Cardiac fibroblast (primary cell): ENCODE results near the gene ARHGEF26.

Experiments
- DNase-seq, 2 donors: peaks; one replicate each; pipeline versions ENCODE4 v3.0.0 to v3.0.0-alpha.2; 2010; ENCODE audit warnings: low read depth in 2 of 2
- H3K4me3 ChIP-seq, 2 donors: replicated peaks in 1 of 2; 1 replicate in 1 of 2; 2 replicates in 1 of 2; pipeline ENCODE4 v1.5.1; 2011; ENCODE audit warnings: low read depth in 2 of 2, low read length in 2 of 2, mild to moderate bottlenecking in 2 of 2, moderate library complexity in 1 of 2
- TF ChIP-seq, protein P1 (sequence below): IDR thresholded peaks from one replicate; pipeline ENCODE4 v1.5.1; 2011; ENCODE audit warnings: low read depth, mild to moderate bottlenecking, low read length, inconsistent platforms

ARHGEF26 gene

DNA sequence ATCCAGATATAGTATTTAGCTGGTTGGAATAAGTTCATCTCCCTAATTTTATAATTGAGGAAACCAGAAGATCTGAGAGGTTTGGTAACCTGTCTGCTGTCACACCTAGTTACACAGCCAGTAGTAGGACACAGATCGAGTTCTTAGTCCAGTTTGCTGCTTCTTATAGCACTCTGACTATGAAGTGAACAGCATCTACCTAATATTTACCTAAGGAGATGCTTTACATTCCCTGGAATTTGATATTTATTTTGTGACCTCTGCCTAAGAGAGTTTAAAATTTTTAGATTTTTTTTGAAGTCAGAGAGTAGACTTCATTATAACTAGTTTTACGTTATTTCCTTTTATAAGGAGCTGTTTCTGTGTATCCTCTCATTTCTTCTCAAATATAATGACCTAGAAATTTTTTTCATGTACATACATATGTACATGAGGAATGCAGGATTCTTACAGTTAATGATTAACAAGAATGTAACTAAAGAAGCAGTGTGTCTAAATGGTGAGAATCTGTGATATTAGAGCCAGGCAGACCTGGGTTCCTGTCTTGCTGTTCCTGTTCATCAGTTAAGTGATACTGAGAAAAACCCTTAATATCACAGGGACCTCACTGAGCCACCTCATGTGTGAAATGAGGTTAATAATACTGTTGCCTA is 4.3 kb downstream of the ARHGEF26 start:
- no peak for DNase-seq
- H3K4me3 ChIP-seq = no peak overlapping the region
- TF ChIP-seq, protein P1, sequence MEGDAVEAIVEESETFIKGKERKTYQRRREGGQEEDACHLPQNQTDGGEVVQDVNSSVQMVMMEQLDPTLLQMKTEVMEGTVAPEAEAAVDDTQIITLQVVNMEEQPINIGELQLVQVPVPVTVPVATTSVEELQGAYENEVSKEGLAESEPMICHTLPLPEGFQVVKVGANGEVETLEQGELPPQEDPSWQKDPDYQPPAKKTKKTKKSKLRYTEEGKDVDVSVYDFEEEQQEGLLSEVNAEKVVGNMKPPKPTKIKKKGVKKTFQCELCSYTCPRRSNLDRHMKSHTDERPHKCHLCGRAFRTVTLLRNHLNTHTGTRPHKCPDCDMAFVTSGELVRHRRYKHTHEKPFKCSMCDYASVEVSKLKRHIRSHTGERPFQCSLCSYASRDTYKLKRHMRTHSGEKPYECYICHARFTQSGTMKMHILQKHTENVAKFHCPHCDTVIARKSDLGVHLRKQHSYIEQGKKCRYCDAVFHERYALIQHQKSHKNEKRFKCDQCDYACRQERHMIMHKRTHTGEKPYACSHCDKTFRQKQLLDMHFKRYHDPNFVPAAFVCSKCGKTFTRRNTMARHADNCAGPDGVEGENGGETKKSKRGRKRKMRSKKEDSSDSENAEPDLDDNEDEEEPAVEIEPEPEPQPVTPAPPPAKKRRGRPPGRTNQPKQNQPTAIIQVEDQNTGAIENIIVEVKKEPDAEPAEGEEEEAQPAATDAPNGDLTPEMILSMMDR = no peak

DNA sequence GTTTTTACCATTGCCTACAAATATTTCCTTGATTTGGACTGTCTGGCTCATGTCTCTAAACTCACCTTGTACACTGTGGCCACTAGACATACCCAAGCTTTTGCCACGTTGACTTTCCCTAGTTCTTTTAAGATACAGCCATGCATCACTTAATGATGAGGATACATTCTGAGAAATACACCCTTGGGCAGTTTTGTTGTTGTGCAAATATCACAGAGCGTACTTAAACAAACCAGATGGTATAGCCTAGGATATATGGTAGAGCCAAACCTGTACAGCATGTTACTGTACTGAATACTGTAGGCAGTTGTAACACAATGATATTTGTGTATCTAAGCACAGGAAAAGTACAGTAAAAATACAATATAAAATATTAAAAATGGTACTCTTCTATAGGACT is 5.5 kb downstream of the ARHGEF26 start:
- no peak for DNase-seq
- H3K4me3 ChIP-seq = no peak overlapping the region
- TF ChIP-seq, protein P1 = no peak

DNA sequence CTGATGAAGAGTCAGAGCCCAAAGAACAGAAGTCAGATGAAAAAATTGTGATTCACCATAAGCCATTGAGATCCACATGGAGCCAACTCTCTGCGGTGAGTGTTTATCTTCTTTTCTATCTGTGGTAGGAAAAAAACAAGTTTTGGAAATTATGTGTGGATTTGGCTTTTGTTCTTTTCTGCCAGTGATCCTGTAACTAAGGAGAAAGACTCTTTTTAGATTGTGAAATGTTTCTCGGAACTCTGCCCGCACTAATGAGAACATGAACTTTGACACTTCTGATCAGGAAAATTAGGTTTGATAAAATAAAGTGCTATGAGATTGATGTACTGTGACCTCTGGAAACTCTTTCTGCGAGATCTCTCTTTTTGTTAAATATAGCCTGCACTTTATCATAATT is 8.4 kb downstream of the ARHGEF26 start:
- TF ChIP-seq, protein P1 = no peak
- peak in 1 of 2 donors; percentile 38 for DNase-seq

DNA sequence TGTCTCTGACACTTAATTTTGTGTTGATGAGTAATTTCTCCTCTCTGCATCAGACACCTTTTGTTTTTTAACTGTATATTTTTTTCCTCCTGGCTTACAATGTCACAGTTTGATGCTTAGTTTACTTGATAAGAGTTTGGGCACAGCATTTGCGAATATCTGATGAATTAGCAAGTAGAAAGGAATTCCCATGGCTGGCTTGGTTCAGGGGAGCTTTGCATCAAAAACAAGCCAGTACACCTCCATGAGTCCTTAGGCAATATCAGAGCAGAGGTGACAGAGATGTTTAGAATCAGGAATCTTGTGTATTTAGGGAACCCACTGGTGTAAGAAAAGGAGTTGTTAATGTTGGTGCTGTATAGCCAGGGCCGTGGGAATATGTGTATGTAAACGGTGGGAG is 9.3 kb downstream of the ARHGEF26 start:
- no peak overlapping the region for H3K4me3 ChIP-seq
- TF ChIP-seq, protein P1 = no peak
- no peak for DNase-seq

More for the DNA sequence above, 8.4 kb downstream of the ARHGEF26 start:
- no peak overlapping the region for H3K4me3 ChIP-seq

DNA sequence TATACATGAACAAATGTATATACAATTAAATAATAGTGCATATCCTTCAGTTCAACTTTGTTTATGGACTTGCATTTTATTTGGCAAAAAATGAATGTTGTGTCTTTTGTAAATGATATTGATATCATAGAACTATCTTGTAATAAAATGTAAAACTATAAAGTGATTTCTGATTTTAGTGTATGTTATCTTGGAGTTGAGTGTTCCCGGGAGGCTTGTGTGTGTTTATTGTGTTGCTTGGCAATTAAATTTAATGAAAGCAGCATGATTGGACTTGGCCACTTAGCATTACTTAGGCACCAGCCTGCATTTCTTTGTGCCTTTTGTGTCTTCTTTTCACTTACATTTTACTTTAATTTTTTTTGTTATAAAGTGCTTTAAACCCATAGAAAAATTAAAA is 10.6 kb downstream of the ARHGEF26 start:
- no peak for DNase-seq
- no peak overlapping the region for H3K4me3 ChIP-seq
- TF ChIP-seq, protein P1 = no peak

DNA sequence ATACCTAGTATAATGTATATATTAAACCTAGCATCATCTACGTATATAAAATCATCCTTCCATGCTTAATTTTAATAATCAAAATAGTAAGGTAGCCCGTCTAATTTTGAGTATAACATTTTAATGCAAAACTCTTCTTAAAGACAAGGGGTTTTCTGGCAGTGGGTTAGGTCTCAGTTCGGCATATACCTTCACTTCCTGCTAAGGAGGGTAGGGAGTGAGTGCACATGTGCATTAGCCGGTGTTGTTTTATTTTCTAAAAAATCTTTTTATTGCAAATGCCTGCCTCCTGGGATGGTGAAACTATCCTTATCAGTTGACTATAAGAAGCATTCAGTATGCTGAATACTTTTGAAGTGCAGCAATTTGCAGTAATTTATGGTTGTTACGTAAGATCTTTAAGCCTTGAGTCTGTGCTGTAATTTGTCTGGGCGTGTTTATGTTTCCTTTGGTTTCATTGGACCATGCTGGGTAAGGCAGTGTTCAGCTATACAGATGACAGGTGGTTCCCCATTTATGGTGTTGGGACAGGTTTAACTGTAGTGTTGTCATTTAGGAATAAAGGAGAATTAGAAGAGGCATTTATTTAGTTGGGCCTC is 11.7 kb downstream of the ARHGEF26 start:
- TF ChIP-seq, protein P1 = no peak
- H3K4me3 ChIP-seq = no peak overlapping the region
- DNase-seq = peak in 1 of 2 donors; percentile 29
